ENCODE results near the gene MAPRE2.
"Not testable (repeated sequence)": the region's sequence is repeated elsewhere in the genome, so short reads cannot be mapped to it uniquely, and the experiment has no call there.

MAPRE2 gene

DNA sequence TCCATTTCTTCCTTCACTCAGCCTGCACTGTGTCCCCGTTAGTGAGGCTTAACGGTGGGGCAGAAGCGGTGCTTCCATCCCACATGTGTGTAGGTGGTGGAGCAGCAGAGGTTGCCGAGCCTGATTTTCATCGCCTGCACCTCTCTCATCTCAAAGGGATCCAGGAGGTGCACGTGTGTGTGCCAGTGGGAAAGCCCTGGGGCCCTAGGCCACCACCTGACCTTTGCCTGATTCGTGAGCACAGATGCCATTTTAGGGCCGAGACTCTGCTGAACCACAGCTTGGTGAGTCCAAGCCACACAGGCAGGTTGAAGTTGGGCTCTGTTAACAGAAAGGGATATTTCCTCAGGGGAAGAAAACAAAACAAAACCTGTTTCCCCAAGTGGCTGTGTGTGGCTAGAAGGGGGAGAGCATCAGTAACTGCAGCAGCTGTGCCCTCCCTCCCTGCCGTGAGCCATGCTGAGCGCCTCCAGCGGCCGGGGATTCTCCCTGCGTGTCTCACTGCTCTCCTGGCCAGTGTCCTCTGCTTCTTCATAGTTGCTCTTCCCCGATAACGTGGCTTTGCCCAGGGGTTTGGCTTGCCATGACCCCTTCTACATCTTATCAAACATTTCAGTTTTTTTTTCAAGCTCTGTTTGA is 81.5 kb downstream of the MAPRE2 start:
- DNase-seq (ENCODE audit: low read depth in 2 of 2) = no peak

GRCh38 chr18:35123811-35124210 is 82.6 kb downstream of the MAPRE2 start:
- DNase-seq (ENCODE audit: low read depth in 2 of 2) = no peak

GRCh38 chr18:35127201-35127600 is 86.0 kb downstream of the MAPRE2 start:
- DNase-seq (ENCODE audit: low read depth in 2 of 2) = no peak

DNA sequence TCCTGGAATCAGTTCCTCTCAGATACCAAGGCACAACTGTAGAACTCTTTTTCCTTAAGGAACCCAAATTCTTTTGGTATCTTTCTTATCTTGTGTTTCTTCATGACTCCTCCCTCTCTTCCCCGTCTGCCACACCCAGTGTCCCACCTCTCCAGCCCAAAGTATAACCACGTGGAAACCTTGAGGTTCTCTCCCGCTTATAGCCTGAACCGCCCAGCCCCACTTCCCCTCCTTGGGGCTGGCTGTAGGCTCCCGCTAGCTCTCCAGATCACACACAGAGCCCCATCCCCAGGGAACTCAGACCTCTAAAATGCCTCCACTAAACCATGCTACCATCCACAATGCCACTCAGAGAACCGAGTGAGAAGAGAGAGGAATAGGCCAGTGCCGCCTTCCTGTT is 87.5 kb downstream of the MAPRE2 start:
- DNase-seq (ENCODE audit: low read depth in 2 of 2) = no peak

DNA sequence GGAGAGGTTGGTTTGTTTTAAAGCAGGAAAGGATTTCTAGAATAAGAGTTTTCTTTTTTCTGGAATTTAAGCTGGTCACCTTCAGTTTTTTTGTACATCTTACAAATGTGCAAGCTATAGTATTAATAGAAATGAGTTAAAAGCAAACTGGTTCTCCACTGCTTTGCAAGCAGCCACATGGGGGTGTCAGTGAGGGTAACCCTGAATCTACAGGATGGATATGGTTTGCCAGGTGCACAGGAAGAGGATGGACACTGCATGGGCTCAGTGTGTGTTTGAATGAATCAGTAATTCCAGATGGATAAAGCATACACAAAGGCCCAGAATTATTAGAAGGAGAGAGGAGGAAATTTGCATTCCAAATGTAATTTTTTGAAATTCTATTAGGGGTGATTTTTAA is 89.0 kb downstream of the MAPRE2 start:
- DNase-seq (ENCODE audit: low read depth in 2 of 2) = no peak

- no peak for DNase-seq (ENCODE audit: low read depth in 2 of 2)
These were observed 90.3 kb downstream of the MAPRE2 start for GRCh38 chr18:35131387-35132020.

DNA sequence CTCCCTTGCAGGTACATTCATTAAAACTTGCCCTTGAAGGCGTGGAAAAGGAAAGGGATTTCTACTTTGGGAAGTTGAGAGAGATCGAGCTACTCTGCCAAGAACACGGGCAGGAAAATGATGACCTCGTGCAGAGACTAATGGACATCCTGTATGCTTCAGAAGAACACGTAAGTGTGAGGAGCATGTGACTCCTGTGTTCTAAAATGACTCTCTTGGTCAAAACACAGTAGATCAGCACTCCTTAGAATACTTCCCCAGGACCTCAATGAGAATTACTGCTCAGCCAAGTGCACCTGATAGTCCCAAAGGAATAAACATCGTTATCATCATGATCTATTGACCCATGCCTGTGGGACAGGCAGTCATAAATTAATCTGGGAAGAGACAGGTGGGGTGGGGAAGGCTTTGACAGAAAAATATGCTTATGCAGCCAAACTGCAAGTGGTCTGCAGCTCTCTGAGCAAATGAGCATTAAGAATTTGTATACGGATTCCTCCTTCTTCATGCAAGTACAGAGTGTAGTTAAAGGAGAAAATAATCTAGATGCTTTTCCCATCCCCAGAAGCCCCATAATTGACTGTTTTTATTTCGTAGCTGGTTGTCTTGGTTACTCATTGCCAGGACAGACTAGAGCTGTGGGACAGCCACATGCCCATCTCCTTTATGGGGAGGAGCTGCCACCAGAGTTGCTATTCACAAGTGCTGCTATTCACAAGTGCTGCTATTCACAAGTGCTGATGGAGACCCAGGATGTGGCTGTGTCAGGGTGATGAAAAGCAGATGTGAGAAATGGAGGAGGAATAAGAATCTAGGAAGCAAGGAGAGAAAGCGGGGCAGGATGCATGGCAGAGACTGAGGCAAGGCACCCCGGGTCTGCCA is 91.0 kb downstream of the MAPRE2 start:
- no peak for DNase-seq (ENCODE audit: low read depth in 2 of 2)

DNA sequence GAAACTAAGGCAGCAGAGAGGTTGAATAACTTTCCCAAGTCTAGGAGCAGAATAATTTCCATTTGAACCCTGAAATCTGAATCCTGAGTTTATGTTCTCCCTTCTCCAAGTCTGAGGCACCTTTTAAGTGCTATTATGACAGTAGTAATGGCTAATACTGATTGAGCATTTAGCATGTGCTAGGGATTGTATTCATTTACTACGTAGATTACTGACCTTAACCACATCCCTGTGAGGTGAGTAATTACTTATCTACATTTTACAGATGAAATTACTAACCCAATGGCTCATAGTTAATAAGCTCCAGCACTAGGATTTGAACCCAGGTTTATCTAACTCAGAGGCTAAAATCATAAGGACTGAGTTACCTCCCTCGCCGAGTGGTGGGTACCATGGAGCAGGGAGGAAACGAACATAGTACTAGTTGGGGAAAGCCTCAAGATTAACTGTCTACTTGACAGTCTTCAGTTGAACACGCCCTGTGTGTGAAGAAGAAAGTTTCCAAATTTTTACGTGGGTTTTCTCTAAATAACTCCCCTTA is 93.0 kb downstream of the MAPRE2 start:
- DNase-seq (ENCODE audit: low read depth in 2 of 2) = no peak

DNA sequence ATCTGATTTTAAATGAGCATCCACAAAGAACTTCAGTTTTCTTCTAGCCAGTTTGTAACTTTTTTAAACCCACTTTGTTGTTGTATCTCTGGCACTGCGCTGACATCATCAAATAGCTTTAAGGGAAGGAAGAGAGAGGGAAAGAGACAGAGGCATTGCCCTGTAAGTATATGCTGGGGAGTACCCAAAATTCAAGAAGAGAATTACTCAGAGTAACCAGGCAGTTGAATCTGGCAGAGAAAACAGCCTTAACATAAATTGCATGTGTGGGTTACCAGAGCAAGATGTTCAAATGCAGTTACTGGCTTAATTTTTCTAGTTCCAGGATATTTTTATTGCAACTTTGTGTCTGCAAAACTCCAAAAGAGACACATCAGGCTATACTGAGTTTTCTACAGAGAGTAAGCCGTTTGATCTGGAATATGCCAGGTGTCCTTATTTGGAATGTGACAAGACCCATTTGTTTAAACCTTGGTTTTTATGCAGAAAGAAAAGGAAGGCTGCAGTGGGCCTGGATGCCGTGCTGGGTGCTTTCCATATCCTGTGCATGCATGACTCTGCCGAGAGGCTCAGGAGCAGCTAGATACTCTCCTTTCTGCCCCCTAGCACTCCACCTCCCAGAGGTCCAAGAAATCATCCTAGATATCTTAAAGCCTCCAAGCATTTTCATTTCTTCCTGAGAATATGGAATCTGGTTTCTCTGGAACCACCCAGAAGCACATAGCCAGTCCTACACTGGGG is 93.7 kb downstream of the MAPRE2 start:
- no peak for DNase-seq (ENCODE audit: low read depth in 2 of 2)

- DNase-seq (ENCODE audit: low read depth in 2 of 2) = no peak
These were observed 95.0 kb downstream of the MAPRE2 start for GRCh38 chr18:35136248-35136647.

- no peak for DNase-seq (ENCODE audit: low read depth in 2 of 2)
These were observed 95.7 kb downstream of the MAPRE2 start for GRCh38 chr18:35136885-35137284.

- DNase-seq (ENCODE audit: low read depth in 2 of 2) = no peak
These were observed 96.4 kb downstream of the MAPRE2 start for GRCh38 chr18:35137632-35138031.

GRCh38 chr18:35138773-35139172 is 97.6 kb downstream of the MAPRE2 start:
- DNase-seq (ENCODE audit: low read depth in 2 of 2) = no peak

GRCh38 chr18:35139517-35139916 is 98.3 kb downstream of the MAPRE2 start:
- no peak for DNase-seq (ENCODE audit: low read depth in 2 of 2)

DNA sequence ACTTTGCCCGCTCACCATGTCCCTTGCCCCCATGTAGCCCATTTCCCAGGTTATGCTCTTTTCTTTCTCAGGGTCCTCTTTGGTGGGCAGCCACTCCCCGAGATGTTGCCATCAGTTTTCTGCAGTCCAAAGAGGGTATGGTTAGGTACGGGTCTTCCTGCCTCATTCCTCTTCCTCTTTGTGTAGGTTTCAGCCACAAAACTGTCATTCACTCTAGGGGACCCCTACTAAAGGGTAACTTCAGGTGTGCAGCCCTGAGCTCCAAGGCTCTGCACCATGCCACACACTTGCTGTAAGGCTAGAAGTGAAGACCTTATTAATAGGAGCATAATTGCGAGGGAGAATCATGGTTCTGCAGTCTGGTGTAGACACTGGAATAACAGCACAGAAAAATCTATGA is 99.9 kb downstream of the MAPRE2 start:
- DNase-seq (ENCODE audit: low read depth in 2 of 2) = no peak

GRCh38 chr18:35141567-35142274 is 100.5 kb downstream of the MAPRE2 start:
- no peak for DNase-seq (ENCODE audit: low read depth in 2 of 2)

GRCh38 chr18:35142275-35142615 is 101.0 kb downstream of the MAPRE2 start:
- DNase-seq (ENCODE audit: low read depth in 2 of 2) = no peak

DNA sequence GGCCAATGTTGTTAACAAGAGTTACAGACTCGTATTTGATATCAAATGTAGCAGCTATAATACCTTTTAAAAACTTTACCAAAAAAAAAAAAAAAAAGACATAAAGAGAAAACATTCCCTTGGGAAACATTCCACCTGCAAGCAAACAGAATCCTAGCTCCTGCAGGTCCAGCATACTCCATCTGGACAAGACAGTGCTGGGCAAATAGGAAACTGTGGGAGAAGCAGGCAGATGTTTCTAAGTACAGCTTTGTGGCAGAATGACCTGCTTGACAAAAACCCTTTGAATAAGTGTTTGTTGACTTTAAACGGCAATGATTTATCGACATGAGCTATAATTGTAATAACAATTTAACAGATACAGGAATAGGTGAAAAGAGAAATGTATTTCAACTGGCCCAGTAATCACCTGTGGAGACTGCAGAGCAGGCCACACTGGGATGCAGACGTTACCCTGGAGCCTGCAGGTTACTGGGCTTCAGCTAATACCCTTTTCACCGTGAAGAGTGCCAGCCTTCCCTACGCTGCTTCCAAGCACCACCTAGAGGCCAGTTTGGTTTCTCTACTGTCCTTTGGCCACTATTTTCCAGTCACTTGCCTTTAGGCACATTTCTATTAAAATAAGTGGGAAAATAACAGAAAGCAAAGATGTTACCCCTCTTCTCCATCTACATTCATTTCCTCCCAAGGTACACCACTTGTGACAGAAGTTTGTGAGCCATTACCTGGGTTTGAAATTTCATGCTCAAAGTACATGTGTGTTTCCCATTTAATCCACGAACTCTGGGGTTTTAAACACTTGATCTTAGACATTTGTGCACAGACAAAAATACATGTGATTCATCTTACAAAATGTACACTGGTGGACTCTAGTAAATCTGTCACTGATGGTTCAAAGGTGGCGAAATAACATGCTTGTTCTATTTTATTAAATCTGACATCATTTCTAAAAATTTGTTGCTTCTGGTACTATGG is 102.7 kb downstream of the MAPRE2 start:
- no peak for DNase-seq (ENCODE audit: low read depth in 2 of 2)

- no peak for DNase-seq (ENCODE audit: low read depth in 2 of 2)
These were observed 103.5 kb downstream of the MAPRE2 start for GRCh38 chr18:35144698-35145097.

GRCh38 chr18:35150195-35150594 is 109.0 kb downstream of the MAPRE2 start:
- not testable (repeated sequence) for DNase-seq (ENCODE audit: low read depth in 2 of 2)

All from stimulated activated CD4-positive, alpha-beta T cell treated with anti-CD3 and anti-CD28 coated beads, Interleukin-12 subunit alpha, Interleukin-12 subunit beta, amount 100 ng/mL, for 24 hours (primary cell).